ENCODE data around the gene AP3D1.
A peak's percentile ranks its signal among the peaks of the same experiment; 100 is the strongest.

Gene AP3D1

GRCh38 chr19:2191456-2192310 lies 40.3 kb upstream of the AP3D1 start:
- H3K27me3 ChIP-seq (replicated peaks) = no peaks in the 10 kb centered on the region
- no peak overlapping the region for H3K27ac ChIP-seq
- no peak for TF ChIP-seq CTCF (IDR thresholded peaks at IDR 0.05; ENCODE audit: low read depth, low read length, missing control alignments)
- H3K4me3 ChIP-seq (ENCODE audit: low read depth, low read length) = no peak overlapping the region
- DNase-seq = no peak
- in situ Hi-C loops (cut with HindIII; ENCODE audit: low pct_ligation_motif_present, low sequenced_read_pairs) = no loop called here
- H3K36me3 ChIP-seq (replicated peaks) = peaks cover 38% of the 10 kb centered on the region

GRCh38 chr19:2190848-2191455 lies 39.6 kb upstream of the AP3D1 start:
- no peak overlapping the region for H3K27ac ChIP-seq
- DNase-seq = no peak
- H3K36me3 ChIP-seq (replicated peaks) = peaks cover 32% of the 10 kb centered on the region
- in situ Hi-C loops (cut with HindIII; ENCODE audit: low pct_ligation_motif_present, low sequenced_read_pairs) = no loop called here
- no peak overlapping the region for H3K4me3 ChIP-seq (ENCODE audit: low read depth, low read length)
- H3K27me3 ChIP-seq (replicated peaks) = no peaks in the 10 kb centered on the region
- TF ChIP-seq CTCF (IDR thresholded peaks at IDR 0.05; ENCODE audit: low read depth, low read length, missing control alignments) = no peak

DNA sequence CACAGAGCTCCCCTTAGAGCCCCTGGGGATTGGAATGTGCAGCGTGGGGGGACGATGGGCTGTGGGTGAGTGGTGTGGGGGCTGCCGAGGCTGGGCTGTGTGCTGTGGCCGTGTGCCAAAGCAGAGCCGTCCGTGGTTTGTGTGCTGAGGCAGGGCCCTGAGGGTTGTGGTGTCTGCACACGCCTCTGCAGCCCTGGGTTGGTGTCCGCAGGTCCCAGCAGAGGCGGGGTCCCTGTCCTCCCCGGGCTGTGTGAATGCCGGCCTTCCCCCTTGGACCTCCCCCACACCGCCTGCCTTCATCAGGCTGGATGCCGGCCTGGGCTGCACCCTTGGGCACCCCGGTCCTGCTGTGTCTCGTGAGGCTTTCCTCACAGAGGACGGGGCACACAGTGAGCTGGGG lies 38.5 kb upstream of the AP3D1 start:
- in situ Hi-C loops (cut with HindIII; ENCODE audit: low pct_ligation_motif_present, low sequenced_read_pairs) = no loop called here
- no peaks in the 10 kb centered on the region for H3K27me3 ChIP-seq (replicated peaks)
- H3K36me3 ChIP-seq (replicated peaks) = peaks cover 23% of the 10 kb centered on the region
- TF ChIP-seq CTCF (IDR thresholded peaks at IDR 0.05; ENCODE audit: low read depth, low read length, missing control alignments) = no peak
- H3K27ac ChIP-seq = no peak overlapping the region
- no peak overlapping the region for H3K4me3 ChIP-seq (ENCODE audit: low read depth, low read length)
- no peak for DNase-seq

GRCh38 chr19:2188708-2189385 lies 37.5 kb upstream of the AP3D1 start:
- H3K4me3 ChIP-seq (ENCODE audit: low read depth, low read length) = no peak overlapping the region

GRCh38 chr19:2187159-2187558 lies 35.8 kb upstream of the AP3D1 start:
- no peak for TF ChIP-seq CTCF (IDR thresholded peaks at IDR 0.05; ENCODE audit: low read depth, low read length, missing control alignments)
- H3K36me3 ChIP-seq (replicated peaks) = peaks cover 18% of the 10 kb centered on the region
- no peak overlapping the region for H3K4me3 ChIP-seq (ENCODE audit: low read depth, low read length)
- in situ Hi-C loops (cut with HindIII; ENCODE audit: low pct_ligation_motif_present, low sequenced_read_pairs) = no loop called here
- no peak overlapping the region for H3K27ac ChIP-seq
- no peaks in the 10 kb centered on the region for H3K27me3 ChIP-seq (replicated peaks)
- DNase-seq = no peak

More at GRCh38 chr19:2188708-2189385, 37.5 kb upstream of the AP3D1 start:
- in situ Hi-C loops (cut with HindIII; ENCODE audit: low pct_ligation_motif_present, low sequenced_read_pairs) = no loop called here
- DNase-seq = peak; percentile 54
- Histone ChIP-seq H3K27ac (no peak overlapping the region), H3K27me3 (replicated peaks) (no peaks in the 10 kb centered on the region), H3K36me3 (replicated peaks) (peaks cover 21% of the 10 kb centered on the region)
- no peak for TF ChIP-seq CTCF (IDR thresholded peaks at IDR 0.05; ENCODE audit: low read depth, low read length, missing control alignments)

Data from brain microvascular endothelial cell (primary cell).